Posterior vena cava (tissue), 2 donors: ENCODE measurements around the gene DPF1. TPM values are rescaled to one million over a fixed set of nuclear protein-coding genes. Genes with fewer than 3 reads are reported as not detected.
A peak's percentile ranks its signal among the peaks of the same experiment; 100 is the strongest.
"Not testable (repeated sequence)": the region's sequence is repeated elsewhere in the genome, so short reads cannot be mapped to it uniquely, and the experiment has no call there.

ENCODE experiments used
- DNase-seq: peaks from one replicate; pipeline ENCODE4 v3.0.0-alpha.2; 2020; ENCODE audit warnings: low spot score
- intact Hi-C, 2 donors: fragments of 100-400 bp; cut with DNase I; formaldehyde crosslinking; loops; one replicate each; pipeline versions ENCODE4 v1.14.1 to v1.14.2; 2022 to 2023
- total RNA-seq, 2 donors: library from RNA; stranded (reverse); fragmentation: NEBNext Ultra II Directional; extraction: Animal tissue kit (Norgen Biotek cat#: 25700); gene quantifications; one replicate each; pipeline ENCODE4 v1.2.1, GENCODE V29; 2021
- donor health status: DM: yes; HTN: yes; CAD: no.
- donor health status: DM: yes; HTN: yes; CAD: no.

Gene DPF1
- total RNA-seq, 2 donors from 2014 or later, result 0.14 to 0.65 TPM

DNA sequence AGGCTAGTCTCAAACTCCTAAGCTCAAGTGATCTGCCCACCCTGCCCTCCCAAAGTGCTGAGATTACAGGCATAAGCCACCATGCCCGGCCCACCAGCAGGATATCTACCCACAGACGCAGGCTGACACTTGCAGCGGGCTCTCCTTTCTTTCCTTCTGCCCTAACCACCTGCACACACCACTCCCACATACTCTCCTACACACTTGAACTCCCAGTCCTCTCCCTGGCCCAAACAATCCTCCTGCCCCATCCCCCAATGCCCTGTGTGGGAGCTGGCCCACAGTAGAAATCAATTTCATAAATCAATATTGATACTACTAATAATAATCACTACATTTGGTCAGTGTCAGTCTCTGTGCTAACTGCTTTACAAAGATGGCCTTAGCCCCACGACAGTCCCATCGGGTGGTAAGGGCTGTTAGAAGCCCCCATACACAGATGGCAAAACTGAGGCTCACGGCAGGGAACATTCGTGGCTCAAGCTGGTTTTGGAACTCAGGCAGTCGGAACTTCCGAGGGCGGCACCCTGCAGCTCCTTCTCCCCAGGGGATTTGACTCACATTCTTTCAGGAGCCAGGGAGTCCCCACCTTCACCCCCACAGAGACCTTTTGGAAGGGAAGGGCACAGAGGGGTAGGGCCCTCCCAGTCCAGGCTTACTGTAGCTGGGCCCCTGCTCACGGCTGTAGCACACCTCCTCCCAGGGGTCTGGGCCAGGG, 3.4 kb upstream of the DPF1 start:
- intact Hi-C loops, result loop anchor here in 1 of 2 donors (10.0 kb wide), 1 partner anchor 313 kb away; no protein-coding TSS in a partner anchor
- DNase-seq, result no peak

GRCh38 chr19:38224863-38225218, 819 bp upstream of the DPF1 start:
- intact Hi-C loops, result loop anchor here in 1 of 2 donors (10.0 kb wide), 1 partner anchor 310 kb away; no protein-coding TSS in a partner anchor
- not testable (repeated sequence) for DNase-seq

- intact Hi-C loops, result loop anchor here in 1 of 2 donors (10.0 kb wide), 1 partner anchor 309 kb away; no protein-coding TSS in a partner anchor
- no peak for DNase-seq
These were observed 407 bp downstream of the DPF1 start for GRCh38 chr19:38223617-38224013.

GRCh38 chr19:38223119-38223523, 901 bp downstream of the DPF1 start:
- intact Hi-C loops, result loop anchor here in 1 of 2 donors (10.0 kb wide), 1 partner anchor 308 kb away; no protein-coding TSS in a partner anchor
- DNase-seq, result no peak

GRCh38 chr19:38221919-38222830, 1.8 kb downstream of the DPF1 start:
- DNase-seq, result no peak
- intact Hi-C loops, result loop anchor here in 1 of 2 donors (10.0 kb wide), 1 partner anchor 307 kb away; no protein-coding TSS in a partner anchor

GRCh38 chr19:38221421-38221820, 2.6 kb downstream of the DPF1 start:
- intact Hi-C loops, result loop anchor here in 1 of 2 donors (10.0 kb wide), 1 partner anchor 307 kb away; no protein-coding TSS in a partner anchor
- no peak for DNase-seq

DNA sequence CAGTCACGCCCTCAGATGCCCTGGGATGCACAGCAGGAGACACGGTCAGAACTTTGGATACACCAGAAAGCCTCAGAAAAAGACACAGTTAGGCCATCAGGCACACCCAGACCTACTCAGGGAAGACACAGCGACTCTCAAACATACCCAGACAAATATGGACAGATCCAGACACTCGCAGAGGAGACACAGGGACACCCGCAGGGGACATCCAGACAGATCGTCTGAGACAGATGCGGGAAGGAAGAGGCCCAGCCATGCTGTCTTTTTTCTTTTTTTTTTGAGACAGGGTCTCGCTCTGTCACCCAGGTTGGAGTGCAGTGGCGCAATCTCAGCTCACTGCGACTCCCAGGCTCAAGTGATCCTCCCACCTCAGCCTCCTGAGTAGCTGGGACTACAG, 4.8 kb downstream of the DPF1 start:
- DNase-seq, result no peak
- intact Hi-C loops, result loop anchor here in 1 of 2 donors (10.0 kb wide), 1 partner anchor 324 kb away; no protein-coding TSS in a partner anchor

GRCh38 chr19:38218204-38218603, 5.8 kb downstream of the DPF1 start:
- intact Hi-C loops, result loop anchor here in 1 of 2 donors (10.0 kb wide), 1 partner anchor 323 kb away; no protein-coding TSS in a partner anchor
- DNase-seq, result no peak

GRCh38 chr19:38216785-38217641, 7.0 kb downstream of the DPF1 start:
- DNase-seq, result no peak
- intact Hi-C loops, result loop anchor here in 1 of 2 donors (10.0 kb wide), 1 partner anchor 322 kb away; no protein-coding TSS in a partner anchor

DNA sequence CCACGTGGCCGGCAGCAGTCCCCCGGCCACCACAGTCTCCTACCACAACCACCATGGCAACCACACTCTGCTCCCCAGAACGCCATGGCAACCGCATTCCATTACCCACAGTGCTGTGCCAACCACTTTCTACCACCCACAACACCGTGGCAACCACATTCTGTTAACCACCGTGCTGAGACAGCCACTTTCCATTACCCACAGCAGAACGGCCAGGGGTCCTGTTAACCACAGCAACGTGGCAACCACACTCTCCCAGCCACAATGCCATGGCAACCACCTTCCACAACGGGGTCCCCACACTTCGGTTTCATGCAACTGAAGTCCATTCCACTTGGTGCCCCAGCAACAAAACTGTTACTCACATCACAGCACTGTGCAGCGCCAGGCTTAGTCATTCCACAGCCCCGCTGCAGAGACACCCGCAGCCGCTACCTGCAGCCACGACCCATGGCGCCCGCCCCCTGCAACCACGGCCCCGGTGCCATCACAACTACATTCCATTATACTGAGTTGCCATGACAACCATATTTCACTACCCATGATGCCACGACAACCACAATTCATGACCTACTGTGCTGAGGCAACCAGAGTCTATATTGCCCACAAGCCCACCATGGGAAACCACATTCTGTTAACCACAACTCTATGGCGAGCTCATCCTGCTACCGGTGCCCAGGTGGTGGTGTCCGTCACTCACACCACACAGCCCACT, 10.0 kb downstream of the DPF1 start:
- intact Hi-C loops, result loop anchor here in 1 of 2 donors (10.0 kb wide), 1 partner anchor 319 kb away; no protein-coding TSS in a partner anchor

GRCh38 chr19:38213469-38213868, 10.6 kb downstream of the DPF1 start:
- DNase-seq, result no peak
- intact Hi-C loops, result loop anchor here in 1 of 2 donors (10.0 kb wide), 1 partner anchor 319 kb away; no protein-coding TSS in a partner anchor

More for the DNA sequence above, 10.0 kb downstream of the DPF1 start:
- no peak for DNase-seq

DNA sequence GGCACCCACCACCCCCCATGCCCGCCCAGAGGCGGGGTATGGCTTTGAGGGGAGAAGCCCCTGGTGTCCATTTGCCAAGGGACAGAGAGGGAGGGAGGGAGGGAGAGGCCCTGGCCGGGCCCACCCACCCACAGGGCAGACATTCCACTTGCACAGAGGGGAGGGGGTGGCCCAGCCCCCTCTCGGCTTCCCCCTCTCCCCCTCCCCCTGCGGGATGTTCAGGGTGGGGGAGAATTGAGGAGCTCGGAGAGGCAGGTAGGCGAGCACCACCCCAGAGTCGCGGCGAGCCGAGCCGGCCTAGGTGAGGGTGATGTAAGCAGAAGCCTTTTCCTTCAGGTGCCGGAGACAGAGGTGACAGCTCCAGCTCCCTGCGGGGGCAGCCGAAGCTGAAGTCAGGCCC, 12.3 kb downstream of the DPF1 start:
- DNase-seq, result no peak
- intact Hi-C loops, result loop anchor here in 1 of 2 donors (10.0 kb wide), 1 partner anchor 317 kb away; no protein-coding TSS in a partner anchor

- intact Hi-C loops, result loop anchor here in 1 of 2 donors (10.0 kb wide), 1 partner anchor 316 kb away; no protein-coding TSS in a partner anchor
- no peak for DNase-seq
These were observed 12.9 kb downstream of the DPF1 start for GRCh38 chr19:38211151-38211591.

- DNase-seq, result no peak
- intact Hi-C loops, result loop anchor here in 1 of 2 donors (10.0 kb wide), 1 partner anchor 316 kb away; no protein-coding TSS in a partner anchor
These were observed 13.5 kb downstream of the DPF1 start for GRCh38 chr19:38210458-38210987.

- DNase-seq, result peak; percentile 89
- intact Hi-C loops, result loop anchor here in 1 of 2 donors (10.0 kb wide), 1 partner anchor 315 kb away; no protein-coding TSS in a partner anchor
These were observed 14.2 kb downstream of the DPF1 start for GRCh38 chr19:38209671-38210457.

- intact Hi-C loops, result no loop called here
- DNase-seq, result no peak
These were observed 14.9 kb downstream of the DPF1 start for GRCh38 chr19:38209152-38209551.

DNA sequence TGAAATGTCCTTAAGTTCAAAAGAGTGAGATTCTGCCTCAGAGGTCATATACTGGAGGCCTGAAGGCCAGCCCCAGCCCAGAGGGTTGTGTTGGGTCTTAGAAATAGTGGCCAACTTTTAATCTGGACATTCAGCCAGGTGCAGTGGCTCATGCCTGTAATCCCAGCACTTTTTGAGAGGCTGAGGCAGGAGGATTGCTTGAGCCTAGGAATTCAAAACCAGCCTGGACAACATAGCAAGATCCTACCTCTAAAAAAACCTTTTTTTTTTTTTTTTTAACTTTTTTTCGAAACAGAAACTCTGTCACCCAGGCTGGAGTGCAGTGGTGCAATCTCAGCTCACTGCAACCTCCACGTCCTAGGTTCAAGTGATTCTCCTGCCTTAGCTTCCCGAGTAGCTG, 15.5 kb downstream of the DPF1 start:
- DNase-seq, result no peak
- intact Hi-C loops, result no loop called here
